ENCODE measurements around the gene ZNF750. TPM values are rescaled to one million over a fixed set of nuclear protein-coding genes. Genes with fewer than 3 reads are reported as not detected.

Gene ZNF750
- polyA plus RNA-seq, 1 experiment, result not detected

DNA sequence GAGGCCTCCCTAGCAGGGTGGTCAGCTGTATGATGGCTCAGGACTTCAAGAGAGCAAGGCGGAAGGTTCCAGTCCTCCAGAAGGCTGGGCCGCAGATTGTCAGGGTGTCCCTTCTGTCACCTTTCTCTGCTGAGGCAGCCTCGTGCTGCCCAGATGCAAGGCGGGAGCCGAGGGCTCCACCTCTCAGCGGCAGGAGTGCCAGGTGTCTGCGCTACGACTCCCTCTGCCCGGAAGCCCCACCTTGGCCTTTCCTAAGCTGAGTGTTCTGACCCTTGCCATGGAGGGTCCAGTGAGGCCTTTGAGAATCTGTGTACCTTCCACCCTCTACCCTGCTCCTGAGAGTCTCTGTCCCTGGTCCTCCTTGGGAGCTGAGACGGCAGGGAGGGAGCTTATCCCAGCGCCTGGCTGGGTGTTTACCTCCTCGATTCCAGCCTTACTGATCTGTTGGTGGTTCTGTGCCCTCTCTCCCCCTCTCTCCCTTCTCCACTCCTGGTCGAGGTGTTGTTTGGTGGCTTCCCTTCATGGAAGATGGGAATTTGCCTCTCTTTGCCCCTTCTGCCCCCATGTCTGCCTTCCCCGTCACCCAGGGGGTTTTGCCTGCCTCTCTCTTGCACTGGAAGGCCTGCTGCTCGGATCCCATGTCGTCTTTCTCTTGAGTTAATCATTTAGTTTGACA lies 2.2 kb upstream of the ZNF750 start:
- ChIA-PET POLR2A (no interaction called here), CTCF (no interaction called here)

GRCh38 chr17:82840431-82840831 lies 609 bp upstream of the ZNF750 start:
- CTCF ChIA-PET, result no interaction called here
- Histone ChIP-seq H3K4me3 (ENCODE audit: low read depth, low read length) (no peak overlapping the region), H3K27me3 (ENCODE audit: control insufficient read depth, insufficient read depth, low read length) (no peaks in the 10 kb centered on the region), H3K9me3 (ENCODE audit: control insufficient read depth, insufficient read depth, low read length) (no peaks in the 10 kb centered on the region; the same call in 1 of the 2 replicates), H3K27ac (ENCODE audit: low read depth, low read length) (no peak overlapping the region)
- no peak for DNase-seq (ENCODE audit: low read depth, low spot score)
- POLR2A ChIA-PET, result no interaction called here
- no peak for TF ChIP-seq CTCF (IDR thresholded peaks at IDR 0.05; ENCODE audit: low read depth, low read length)

More for the DNA sequence above, 2.2 kb upstream of the ZNF750 start:
- Histone ChIP-seq H3K27ac (ENCODE audit: low read depth, low read length) (no peak overlapping the region), H3K4me3 (ENCODE audit: low read depth, low read length) (no peak overlapping the region), H3K27me3 (ENCODE audit: control insufficient read depth, insufficient read depth, low read length) (no peaks in the 10 kb centered on the region), H3K9me3 (ENCODE audit: control insufficient read depth, insufficient read depth, low read length) (no peaks in the 10 kb centered on the region)
- no peak for TF ChIP-seq CTCF (IDR thresholded peaks at IDR 0.05; ENCODE audit: low read depth, low read length)
- no peak for DNase-seq (ENCODE audit: low read depth, low spot score)

DNA sequence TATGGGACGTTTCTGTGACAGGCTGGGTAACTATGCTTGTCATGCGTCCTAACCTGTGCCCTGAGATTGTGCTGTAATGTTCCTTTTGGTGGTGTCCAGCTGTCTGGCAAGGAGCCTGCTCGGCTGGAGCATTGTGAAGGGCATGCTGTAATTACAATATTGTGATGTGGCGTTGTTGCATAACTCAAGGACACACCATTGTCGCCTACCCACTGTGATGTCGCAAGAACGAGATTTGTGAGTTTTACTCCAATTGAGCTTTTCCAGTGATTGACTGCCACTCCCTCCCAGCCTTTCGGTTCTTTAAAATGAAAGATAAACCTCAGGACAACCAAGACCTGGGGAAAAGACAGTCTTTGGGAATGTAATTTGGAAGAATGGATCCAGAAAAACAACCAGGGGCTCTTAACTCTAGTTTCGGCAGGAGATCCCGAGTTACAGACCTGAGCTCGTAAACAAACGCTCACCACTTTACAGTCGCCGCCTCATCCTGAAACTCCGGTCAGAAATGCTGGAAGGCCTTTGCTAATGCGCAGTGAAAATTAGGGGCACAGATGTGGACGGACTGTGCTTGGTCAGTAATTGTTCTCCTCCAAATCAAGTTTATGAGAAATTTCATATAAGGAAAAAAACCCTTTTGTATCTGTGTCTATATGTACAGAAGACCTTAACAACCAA lies 1.3 kb downstream of the ZNF750 start:
- H3K4me3 ChIP-seq (ENCODE audit: low read depth, low read length), result no peak overlapping the region
- no peak overlapping the region for H3K27ac ChIP-seq (ENCODE audit: low read depth, low read length)
- no peak for TF ChIP-seq CTCF (IDR thresholded peaks at IDR 0.05; ENCODE audit: low read depth, low read length)
- ChIA-PET CTCF (interaction anchor here (1.2 kb wide), 1 partner anchor 56 kb away, joined by 4 read pairs; no protein-coding TSS in a partner anchor), POLR2A (no interaction called here)
- no peak for DNase-seq (ENCODE audit: low read depth, low spot score)
- no peaks in the 10 kb centered on the region; the same call in 1 of the 2 replicates for H3K9me3 ChIP-seq (ENCODE audit: control insufficient read depth, insufficient read depth, low read length)
- H3K27me3 ChIP-seq (ENCODE audit: control insufficient read depth, insufficient read depth, low read length), result no peaks in the 10 kb centered on the region

GRCh38 chr17:82837586-82838320 lies 2.1 kb downstream of the ZNF750 start:
- Histone ChIP-seq H3K27me3 (ENCODE audit: control insufficient read depth, insufficient read depth, low read length) (no peaks in the 10 kb centered on the region), H3K9me3 (ENCODE audit: control insufficient read depth, insufficient read depth, low read length) (no peaks in the 10 kb centered on the region; the same call in 1 of the 2 replicates), H3K27ac (ENCODE audit: low read depth, low read length) (no peak overlapping the region), H3K4me3 (ENCODE audit: low read depth, low read length) (no peak overlapping the region)
- TF ChIP-seq CTCF (IDR thresholded peaks at IDR 0.05; ENCODE audit: low read depth, low read length), result no peak
- no peak for DNase-seq (ENCODE audit: low read depth, low spot score)
- CTCF ChIA-PET, result no interaction called here
- POLR2A ChIA-PET, result no interaction called here

Measured in AG04450 (cell line).